Tibial artery (tissue), 4 donors: ENCODE results near the gene TP53INP2.

Experiments
- DNase-seq, 2 donors: peaks; one replicate each; pipeline ENCODE4 v3.0.0-alpha.2; 2019
- H3K27ac ChIP-seq, 2 donors: fragments of 200-600 bp; sonication (generic) in 1 of 2; 1 replicate in 1 of 2; 2 replicates in 1 of 2; pipeline ENCODE4 v1.5.1; 2018 to 2019; ENCODE audit warnings: mild to moderate bottlenecking in 1 of 2
- H3K27me3 ChIP-seq, 2 donors: fragments of 200-600 bp; sonication (generic) in 1 of 2; one replicate each; pipeline versions ENCODE4 v1.5.1 to v1.6.0; 2016 to 2019
- H3K36me3 ChIP-seq, 3 donors: fragments of 200-600 bp; sonication (generic) in 2 of 3; one replicate each; pipeline ENCODE4 v1.5.1; 2016 to 2019; ENCODE audit warnings: mild to moderate bottlenecking in 2 of 3
- H3K4me1 ChIP-seq, 4 donors: fragments of 200-600 bp; sonication (generic) in 2 of 4; 1 replicate in 3 of 4; 2 replicates in 1 of 4; pipeline ENCODE4 v1.5.1; 2016 to 2019
- H3K4me3 ChIP-seq, 2 donors: fragments of 200-600 bp; sonication (generic) in 1 of 2; 1 replicate in 1 of 2; 2 replicates in 1 of 2; pipeline ENCODE4 v1.5.1; 2018 to 2019; ENCODE audit warnings: mild to moderate bottlenecking in 2 of 2
- H3K9me3 ChIP-seq, 3 donors: fragments of 200-600 bp; sonication (generic) in 1 of 3; one replicate each; pipeline ENCODE4 v1.5.1; 2016 to 2019
- CTCF ChIP-seq, 2 experiments: fragments of 200-600 bp in 1 of 2; fragments of 450-650 bp in 1 of 2; IDR thresholded peaks; one replicate each; pipeline ENCODE4 v1.5.1; 2017 to 2019; ENCODE audit warnings: antibody characterized with exemption in 2 of 2, mild to moderate bottlenecking in 1 of 2, moderate library complexity in 1 of 2
- intact Hi-C: fragments of 100-400 bp; cut with DNase I; formaldehyde crosslinking; loops from one replicate; pipeline ENCODE4 v1.15.0; 2023; ENCODE audit warnings: low total_unique reads

The TP53INP2 gene

DNA sequence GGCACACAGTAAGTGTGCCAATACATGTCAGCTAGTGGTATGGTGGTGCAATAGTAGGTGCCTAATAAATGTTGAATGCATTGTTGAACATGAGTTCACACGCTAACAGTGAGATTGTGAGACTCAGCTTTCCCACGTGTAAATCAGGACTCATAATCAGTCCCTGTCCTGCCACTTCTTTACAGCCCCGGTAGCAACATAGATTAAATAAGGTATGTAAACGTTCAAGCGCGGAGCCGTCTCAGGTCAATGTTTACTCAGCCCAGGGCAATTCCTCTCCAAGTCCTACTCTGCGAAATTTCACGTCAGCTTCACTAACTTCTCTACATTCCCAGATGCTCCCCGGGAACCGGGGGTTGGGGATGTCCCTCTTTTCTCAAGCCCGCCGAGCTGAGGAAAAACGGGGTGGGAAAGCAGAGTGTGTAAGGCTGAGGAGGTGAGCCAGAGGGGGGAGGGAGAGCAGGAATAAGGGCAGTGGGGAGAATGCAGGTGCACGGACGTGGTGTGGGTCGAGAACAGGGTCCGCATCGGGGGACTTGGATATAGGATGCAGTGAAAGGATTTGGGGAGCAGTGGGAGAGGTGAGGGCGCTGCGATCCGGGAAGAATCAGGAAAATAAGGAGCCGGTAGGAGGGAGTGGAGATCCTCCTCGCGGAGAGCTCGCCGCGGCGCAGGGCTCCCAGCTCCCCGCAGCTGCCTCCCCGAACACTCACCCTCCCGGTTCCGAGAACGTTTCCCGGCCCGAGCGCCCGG lies 544 bp upstream of the TP53INP2 start:
- intact Hi-C loops = no loop called here
- TF ChIP-seq CTCF (IDR thresholded peaks at IDR 0.05) = no peak

DNA sequence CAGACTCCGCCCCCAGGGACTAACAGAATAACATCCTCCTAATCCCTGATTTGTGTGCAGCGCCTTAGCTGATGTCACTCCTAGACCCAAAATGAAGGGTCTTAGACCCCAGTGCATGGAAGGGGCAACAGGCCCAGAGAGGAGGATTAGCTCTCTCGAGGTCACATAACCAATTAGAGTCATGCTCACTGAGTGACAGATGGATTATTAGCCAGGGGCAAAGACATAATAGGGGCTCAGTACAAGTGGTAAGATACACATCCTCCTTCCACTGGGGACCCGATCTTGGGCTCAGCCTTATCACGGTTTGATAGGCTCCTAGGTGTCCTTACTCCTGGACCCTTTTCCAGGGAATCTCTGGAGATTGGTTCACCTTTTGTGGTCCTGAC lies 858 bp downstream of the TP53INP2 start:
- peak overlapping the region; percentile 84 to 88 for H3K4me3 ChIP-seq
- TF ChIP-seq CTCF (IDR thresholded peaks at IDR 0.05) = no peak
- H3K36me3 ChIP-seq = no peaks in the 10 kb centered on the region
- peak overlapping the region; percentile 96 to 99 for H3K27ac ChIP-seq
- intact Hi-C loops = loop anchor here (5.0 kb wide), 2 partner anchors 128 to 148 kb away; partner anchors contain the start of gene MAP1LC3A
- peaks cover 0 to 30% (median 19%) of the 10 kb centered on the region in 4 donors for H3K4me1 ChIP-seq
- no peaks in the 10 kb centered on the region for H3K9me3 ChIP-seq
- no peaks in the 10 kb centered on the region for H3K27me3 ChIP-seq
- DNase-seq = no peak

More for the DNA sequence above, 544 bp upstream of the TP53INP2 start:
- DNase-seq = no peak
- H3K27ac ChIP-seq = peak overlapping the region; percentile 96 to 99
- peak overlapping the region; percentile 84 to 88 for H3K4me3 ChIP-seq
- H3K36me3 ChIP-seq = no peaks in the 10 kb centered on the region
- H3K9me3 ChIP-seq = no peaks in the 10 kb centered on the region
- peaks cover 0 to 25% (median 15%) of the 10 kb centered on the region in 4 donors for H3K4me1 ChIP-seq
- H3K27me3 ChIP-seq = no peaks in the 10 kb centered on the region

- Histone ChIP-seq H3K36me3 (no peaks in the 10 kb centered on the region), H3K27me3 (no peaks in the 10 kb centered on the region), H3K9me3 (no peaks in the 10 kb centered on the region), H3K27ac (peak overlapping the region; percentile 96 to 99), H3K4me3 (peak overlapping the region in 1 of 2 donors; percentile 84), H3K4me1 (peaks cover 0 to 37% (median 23%) of the 10 kb centered on the region in 4 donors)
- intact Hi-C loops = loop anchor here (5.0 kb wide), 2 partner anchors 128 to 148 kb away; partner anchors contain the start of gene MAP1LC3A
- TF ChIP-seq CTCF (IDR thresholded peaks at IDR 0.05) = no peak
- peak in 1 of 2 donors; percentile 68 for DNase-seq
Measured at GRCh38 chr20:34705397-34706301, 1.5 kb downstream of the TP53INP2 start.

DNA sequence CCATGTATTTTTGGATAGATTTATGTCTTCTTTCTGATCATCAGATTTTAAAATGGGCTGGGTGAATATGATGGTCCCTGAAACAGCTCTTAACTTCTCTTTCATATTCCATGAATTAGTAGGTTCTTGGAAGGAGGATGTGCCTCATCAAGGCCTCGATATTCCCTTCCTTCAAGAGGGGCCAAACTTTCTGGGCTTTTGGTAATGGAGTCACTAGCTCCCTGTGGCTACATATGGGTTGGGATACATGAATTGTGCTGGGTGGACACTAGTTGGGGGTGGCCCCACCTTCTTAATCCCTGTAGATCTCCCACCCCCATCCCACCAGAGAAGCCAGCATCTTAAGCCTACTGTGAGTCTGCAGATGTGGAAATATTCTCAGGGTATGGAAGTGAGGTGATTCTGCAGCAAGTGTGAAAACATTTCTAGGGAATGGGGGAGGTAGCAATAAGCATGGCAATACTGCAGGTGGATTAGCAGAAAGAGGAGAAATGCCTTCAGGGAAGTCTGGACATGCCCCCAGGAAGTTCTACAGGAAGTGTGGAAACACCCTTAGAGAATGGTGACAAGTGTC lies 2.2 kb downstream of the TP53INP2 start:
- Histone ChIP-seq H3K27ac (peak overlapping the region in 1 of 2 donors; percentile 96), H3K4me3 (no peak overlapping the region), H3K4me1 (peaks cover 0 to 40% (median 23%) of the 10 kb centered on the region in 4 donors), H3K36me3 (no peaks in the 10 kb centered on the region), H3K9me3 (no peaks in the 10 kb centered on the region), H3K27me3 (no peaks in the 10 kb centered on the region)
- TF ChIP-seq CTCF (IDR thresholded peaks at IDR 0.05) = no peak
- intact Hi-C loops = loop anchor here (5.0 kb wide), 2 partner anchors 129 to 149 kb away; partner anchors contain the start of gene MAP1LC3A
- DNase-seq = no peak
